PC-9 (cell line): ENCODE data around the gene RBM38.

ENCODE experiments used
- CTCF ChIP-seq: fragments of 200-600 bp; sonication (generic); conservative IDR thresholded peaks from 2 replicates; pipeline ENCODE4 v1.6.1; 2017; ENCODE audit warnings: mixed run types, antibody characterized with exemption, mild to moderate bottlenecking, moderate library complexity
- EZH2 ChIP-seq: fragments of 200-600 bp; sonication (generic); IDR thresholded peaks from 2 replicates; pipeline ENCODE4 v1.8.0; 2017; ENCODE audit warnings: antibody characterized with exemption, low read depth

DNA sequence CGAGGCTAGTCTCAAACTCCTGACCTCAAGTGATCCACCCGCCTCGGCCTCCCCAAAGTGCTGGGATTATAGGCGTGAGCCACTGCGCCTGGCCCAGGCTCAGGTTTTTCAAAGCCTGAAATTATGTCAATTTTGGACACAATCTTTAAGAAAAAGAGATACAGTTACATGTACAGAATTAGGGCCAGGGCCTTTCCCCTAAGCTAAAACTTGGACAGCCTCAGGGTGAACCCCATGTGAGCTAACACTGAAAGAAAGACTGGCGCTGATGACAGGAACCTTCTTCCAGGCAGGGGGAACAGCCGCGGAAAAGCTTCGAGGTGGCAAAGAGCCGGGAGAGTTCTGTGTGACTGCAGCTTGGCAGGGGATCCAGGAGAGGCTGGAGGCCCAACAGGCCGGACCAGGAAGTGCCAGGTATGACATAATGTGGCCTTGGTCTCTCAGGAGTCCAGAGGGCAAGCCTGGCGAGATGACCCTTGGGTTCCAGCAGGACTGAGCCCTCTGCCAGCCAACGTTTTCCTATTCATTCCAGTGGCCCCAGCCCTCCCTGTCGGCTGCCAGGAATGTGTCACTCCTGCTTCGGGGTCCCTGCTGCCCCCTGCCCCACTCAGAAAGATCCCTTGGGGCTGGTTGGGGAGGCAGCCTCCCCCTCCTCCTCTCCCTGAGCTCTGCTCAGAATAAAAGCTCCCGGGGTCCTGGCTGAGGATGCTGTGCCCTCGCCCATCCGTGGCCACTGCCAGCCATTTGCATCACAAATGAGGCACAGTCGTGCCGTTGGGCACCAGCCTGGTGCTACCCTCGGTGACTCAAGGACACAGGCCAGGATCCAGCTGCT, 37.3 kb downstream of the RBM38 start:
- no peak for TF ChIP-seq CTCF
- TF ChIP-seq EZH2, result no peak
